ENCODE data around the gene ECT2L. TPM values are rescaled to one million over a fixed set of nuclear protein-coding genes. Genes with fewer than 3 reads are reported as not detected.

The ECT2L gene
- total RNA-seq, 2 donors from 2014 or later = not detected

DNA sequence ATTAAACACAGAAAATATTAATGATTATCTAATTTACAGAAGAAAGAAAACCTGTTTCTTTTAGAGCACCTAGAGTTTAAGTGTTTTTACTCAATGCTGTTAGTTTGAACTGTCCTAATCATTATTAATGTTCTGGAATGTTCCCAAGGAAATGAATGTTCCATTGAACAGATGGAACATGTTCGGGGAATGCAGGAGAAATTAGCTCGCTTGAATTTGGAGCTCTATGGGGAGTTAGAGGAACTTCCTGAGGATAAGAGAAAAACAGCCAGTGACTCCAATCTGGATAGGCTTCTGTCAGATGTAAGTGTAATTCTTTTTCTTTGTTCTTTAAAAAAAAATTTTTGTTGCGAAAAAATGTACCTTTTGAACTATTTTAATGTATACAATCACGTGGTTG lies 10.8 kb upstream of the ECT2L start:
- Mint-ChIP-seq H3K4me1 (ENCODE audit: low read depth in 2 of 2) (no peaks in the 10 kb centered on the region), H3K27ac (no peak overlapping the region), H3K36me3 (peaks cover 6% of the 10 kb centered on the region)

DNA sequence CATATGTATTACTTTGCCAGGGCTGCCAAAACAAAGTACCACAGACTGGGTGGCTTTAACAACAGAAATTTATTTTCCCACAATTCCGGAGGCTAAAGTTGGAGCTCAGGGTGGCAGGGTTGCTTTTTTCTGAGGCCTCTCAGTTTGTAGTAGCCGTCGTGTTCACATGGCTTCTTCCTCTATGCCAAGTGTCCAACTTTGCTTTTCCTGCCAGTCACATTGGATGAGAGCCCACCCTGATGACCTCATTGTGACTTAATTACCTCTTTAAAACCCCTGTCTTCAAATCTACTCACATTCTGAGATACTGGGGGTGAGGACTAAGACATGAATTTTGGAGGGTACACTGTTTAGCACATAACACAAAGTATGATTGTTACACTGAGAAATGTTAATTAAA lies 9.9 kb upstream of the ECT2L start:
- Mint-ChIP-seq H3K27me3 (no peaks in the 10 kb centered on the region), H3K27ac (no peak overlapping the region), H3K36me3 (peaks cover 10% of the 10 kb centered on the region), H3K9me3 (no peaks in the 10 kb centered on the region), H3K4me3 (no peak overlapping the region), H3K4me1 (ENCODE audit: low read depth in 2 of 2) (no peaks in the 10 kb centered on the region)
- no peak for ATAC-seq
- DNase-seq (ENCODE audit: low spot score) = no peak

More for the DNA sequence above, 10.8 kb upstream of the ECT2L start:
- ATAC-seq = no peak
- Mint-ChIP-seq H3K9me3 (no peaks in the 10 kb centered on the region), H3K4me3 (no peak overlapping the region), H3K27me3 (no peaks in the 10 kb centered on the region)
- no peak for DNase-seq (ENCODE audit: low spot score)

DNA sequence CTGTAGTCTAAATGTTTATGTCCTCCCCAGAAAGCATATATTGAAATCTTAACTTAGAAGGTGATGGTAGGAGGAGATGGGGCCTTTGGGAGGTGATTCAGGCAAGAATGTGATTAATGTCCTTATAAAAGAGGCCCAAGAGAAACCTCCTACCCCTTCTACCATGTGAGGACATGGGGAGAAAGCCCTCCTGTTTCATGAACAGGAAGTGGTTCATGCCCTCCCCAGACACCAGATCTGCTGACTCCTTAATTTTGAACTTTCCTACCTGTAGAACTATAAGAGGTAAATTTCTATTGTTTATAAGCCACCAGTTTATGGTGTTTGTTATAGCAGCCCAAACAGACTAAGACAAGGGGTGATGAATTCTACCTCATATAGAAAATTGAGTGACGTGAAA lies 8.7 kb upstream of the ECT2L start:
- H3K27ac Mint-ChIP-seq = no peak overlapping the region
- no peaks in the 10 kb centered on the region for H3K27me3 Mint-ChIP-seq
- no peak for ATAC-seq
- H3K4me1 Mint-ChIP-seq (ENCODE audit: low read depth in 2 of 2) = no peaks in the 10 kb centered on the region
- H3K4me3 Mint-ChIP-seq = no peak overlapping the region
- peaks cover 16% of the 10 kb centered on the region for H3K36me3 Mint-ChIP-seq
- no peak for DNase-seq (ENCODE audit: low spot score)
- no peaks in the 10 kb centered on the region for H3K9me3 Mint-ChIP-seq

DNA sequence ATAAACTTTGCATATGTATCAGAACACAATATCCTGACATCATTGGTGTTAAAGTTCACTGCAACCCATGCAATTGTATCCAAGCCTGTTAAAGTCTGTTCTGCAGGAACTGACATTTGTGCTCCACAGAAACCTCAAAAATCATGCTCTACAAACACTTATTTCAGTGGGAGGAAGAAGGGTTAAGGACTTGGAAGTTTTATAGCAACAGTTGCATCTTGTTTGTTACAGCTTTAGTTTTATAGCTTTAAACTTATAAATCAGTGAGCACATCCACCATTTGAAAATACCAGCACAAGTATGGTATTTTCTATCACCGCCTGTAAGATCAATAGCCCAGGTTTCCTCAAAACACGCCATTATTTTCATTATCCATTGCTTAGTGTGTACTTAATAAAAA lies 884 bp downstream of the ECT2L start:
- no peak overlapping the region for H3K27ac Mint-ChIP-seq
- no peak for DNase-seq (ENCODE audit: low spot score)
- no peaks in the 10 kb centered on the region for H3K9me3 Mint-ChIP-seq
- H3K4me3 Mint-ChIP-seq = no peak overlapping the region
- no peak for ATAC-seq
- no peaks in the 10 kb centered on the region for H3K4me1 Mint-ChIP-seq (ENCODE audit: low read depth in 2 of 2)
- peaks cover 1% of the 10 kb centered on the region for H3K36me3 Mint-ChIP-seq
- peaks cover 6 to 11% of the 10 kb centered on the region in 2 donors for H3K27me3 Mint-ChIP-seq

DNA sequence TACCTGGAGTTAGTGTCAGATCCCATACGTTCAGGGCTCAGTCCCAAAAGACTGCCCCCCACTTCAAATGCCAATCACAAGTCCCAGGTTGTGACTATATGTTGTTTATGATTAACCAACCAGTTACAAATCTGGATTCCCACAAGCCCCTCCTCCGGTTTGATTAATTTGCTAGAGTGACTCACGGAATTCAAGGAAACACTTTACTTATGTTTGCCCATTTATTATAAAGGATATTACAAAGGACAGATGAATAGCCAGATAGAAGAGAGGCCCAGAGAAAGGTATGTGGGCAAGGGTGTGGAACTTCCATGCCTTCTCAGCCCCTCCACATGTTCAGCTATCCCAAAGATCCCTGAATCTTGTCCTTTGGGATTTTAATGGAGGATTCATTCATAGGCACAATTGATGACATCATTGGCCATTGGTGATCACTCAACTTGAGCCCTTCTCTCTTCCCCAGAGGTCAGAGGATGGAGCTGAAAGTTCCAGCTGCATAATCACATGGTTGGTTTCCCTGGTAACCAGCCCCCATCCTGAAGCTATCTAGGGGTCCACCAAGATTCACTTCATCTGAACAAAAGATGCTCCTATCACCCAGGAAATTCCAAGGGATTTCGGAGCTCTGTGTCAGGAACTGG lies 2.0 kb downstream of the ECT2L start:
- Mint-ChIP-seq H3K27ac (no peak overlapping the region), H3K4me3 (no peak overlapping the region), H3K36me3 (no peaks in the 10 kb centered on the region), H3K4me1 (ENCODE audit: low read depth in 2 of 2) (no peaks in the 10 kb centered on the region), H3K9me3 (no peaks in the 10 kb centered on the region), H3K27me3 (peaks cover 6 to 11% of the 10 kb centered on the region in 2 donors)
- DNase-seq (ENCODE audit: low spot score) (no peak), ATAC-seq (no peak)

DNA sequence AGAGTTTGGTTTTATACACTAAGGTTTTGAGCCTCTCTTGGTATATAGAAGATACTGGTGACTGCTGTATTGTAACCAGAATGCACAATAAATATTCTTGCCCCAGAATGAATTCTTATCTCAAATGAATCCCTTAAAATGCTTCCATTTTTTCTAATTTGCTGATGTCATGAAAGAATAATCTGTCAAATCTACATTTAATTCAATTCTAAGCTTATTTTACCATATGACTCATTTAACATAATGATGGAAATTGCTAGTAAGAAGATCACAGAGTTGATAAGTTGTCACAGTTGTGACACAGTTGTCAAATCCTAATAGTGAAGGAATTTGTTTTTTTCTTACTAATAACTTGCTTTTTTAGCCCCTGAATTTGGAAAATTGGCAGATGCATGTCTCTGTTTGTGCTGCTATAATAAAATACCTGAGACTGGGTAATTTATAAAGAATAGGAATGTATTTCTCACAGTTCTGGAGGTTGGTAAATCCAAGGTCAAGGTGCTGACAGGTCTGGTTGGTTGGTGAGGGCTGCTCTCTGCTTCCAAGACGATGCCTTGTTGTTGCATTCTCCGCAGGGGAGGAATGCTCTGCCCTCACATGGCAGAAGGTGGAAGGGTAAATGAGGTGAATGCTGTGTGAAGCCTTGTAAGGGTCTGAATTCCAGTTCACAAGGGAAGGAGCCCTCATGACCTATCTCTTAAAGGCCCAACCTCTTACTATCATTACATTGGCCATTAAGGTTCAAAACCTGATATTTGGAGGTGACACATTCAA lies 4.7 kb downstream of the ECT2L start:
- no peak for ATAC-seq
- Mint-ChIP-seq H3K27ac (no peak overlapping the region), H3K36me3 (no peaks in the 10 kb centered on the region)

DNA sequence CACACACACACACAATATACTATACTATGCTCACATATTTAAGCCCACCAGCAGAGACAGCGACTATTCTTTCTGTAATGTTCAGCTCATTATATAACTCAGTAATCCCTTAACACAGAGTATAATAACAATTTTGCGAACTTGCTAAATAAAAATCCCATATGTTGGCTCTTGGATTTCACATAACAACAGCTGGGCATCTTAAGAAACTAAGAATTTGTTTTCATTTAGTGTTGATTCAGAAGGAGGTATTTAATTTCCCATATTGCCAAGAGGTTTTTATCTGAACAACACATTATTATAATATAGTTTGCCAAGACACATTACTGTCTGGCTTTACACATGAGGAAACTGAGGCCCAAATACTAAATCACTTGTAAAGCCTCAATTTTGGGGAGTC lies 7.4 kb downstream of the ECT2L start:
- peaks cover 10 to 13% of the 10 kb centered on the region in 2 donors for H3K27me3 Mint-ChIP-seq
- no peak overlapping the region for H3K27ac Mint-ChIP-seq
- H3K9me3 Mint-ChIP-seq = no peaks in the 10 kb centered on the region
- H3K4me1 Mint-ChIP-seq (ENCODE audit: low read depth in 2 of 2) = no peaks in the 10 kb centered on the region
- DNase-seq (ENCODE audit: low spot score) (no peak), ATAC-seq (no peak)
- no peak overlapping the region for H3K4me3 Mint-ChIP-seq
- H3K36me3 Mint-ChIP-seq = no peaks in the 10 kb centered on the region

More for the DNA sequence above, 4.7 kb downstream of the ECT2L start:
- no peak overlapping the region for H3K4me3 Mint-ChIP-seq
- H3K9me3 Mint-ChIP-seq = no peaks in the 10 kb centered on the region
- peaks cover 15 to 22% of the 10 kb centered on the region in 2 donors for H3K27me3 Mint-ChIP-seq
- no peaks in the 10 kb centered on the region for H3K4me1 Mint-ChIP-seq (ENCODE audit: low read depth in 2 of 2)
- no peak for DNase-seq (ENCODE audit: low spot score)

DNA sequence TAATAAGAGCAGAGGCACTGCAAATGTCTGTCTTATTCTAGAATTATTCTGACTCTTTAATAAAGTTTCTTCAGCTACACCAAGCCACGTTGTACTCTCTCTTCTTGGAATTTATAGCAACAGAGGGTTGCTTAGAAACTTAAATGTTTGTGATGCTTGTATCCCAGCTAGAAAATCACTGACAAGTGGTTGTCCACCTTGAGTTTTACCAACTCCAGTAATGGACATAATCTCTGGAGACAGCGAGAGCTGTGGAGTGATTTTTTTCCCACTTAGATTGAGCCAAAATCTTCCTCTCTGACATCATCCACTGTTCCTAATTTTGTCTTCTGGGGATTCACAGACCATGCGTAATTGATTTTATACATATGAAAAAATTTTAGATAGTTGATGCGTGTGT lies 8.0 kb downstream of the ECT2L start:
- Mint-ChIP-seq H3K4me1 (ENCODE audit: low read depth in 2 of 2) (no peaks in the 10 kb centered on the region), H3K36me3 (no peaks in the 10 kb centered on the region), H3K27ac (no peak overlapping the region), H3K4me3 (no peak overlapping the region), H3K9me3 (no peaks in the 10 kb centered on the region), H3K27me3 (peaks cover 10 to 13% of the 10 kb centered on the region in 2 donors)
- ATAC-seq (no peak), DNase-seq (ENCODE audit: low spot score) (no peak)

DNA sequence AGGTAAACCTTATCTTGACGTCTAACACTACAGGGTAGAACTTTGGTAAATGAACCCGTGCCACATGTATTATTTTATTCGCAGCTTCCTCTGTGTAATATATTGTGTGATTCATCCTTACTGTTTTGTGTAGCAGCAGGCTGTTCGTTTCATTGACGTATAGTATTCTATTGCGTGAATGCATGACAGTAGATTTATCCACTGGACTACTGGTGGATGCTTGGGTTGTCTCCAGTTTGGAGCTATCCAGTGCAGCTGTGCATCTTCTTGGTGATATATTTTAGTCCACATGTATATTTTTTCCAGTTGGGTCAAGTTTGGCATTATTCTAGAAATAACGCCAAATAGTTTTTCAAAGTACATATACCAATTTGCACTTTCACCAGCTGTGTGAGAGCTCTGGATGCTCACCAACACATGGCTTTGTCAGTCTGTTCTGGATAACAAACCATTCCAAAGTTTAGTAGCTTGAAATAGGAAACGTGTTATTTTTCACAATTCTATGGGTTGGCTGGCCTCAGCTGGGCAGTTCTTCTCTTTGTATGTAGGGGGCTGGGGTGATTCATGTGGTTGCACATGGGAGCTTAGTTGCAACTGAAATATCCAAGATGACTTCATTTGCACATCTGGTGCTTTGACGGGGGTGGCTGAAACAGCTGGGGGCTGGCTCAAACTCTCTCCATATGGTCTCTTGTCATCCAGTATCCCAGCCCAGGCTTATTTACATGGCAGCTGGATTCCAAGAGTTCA lies 9.3 kb downstream of the ECT2L start:
- no peak for DNase-seq (ENCODE audit: low spot score)
- H3K4me1 Mint-ChIP-seq (ENCODE audit: low read depth in 2 of 2) = no peaks in the 10 kb centered on the region

DNA sequence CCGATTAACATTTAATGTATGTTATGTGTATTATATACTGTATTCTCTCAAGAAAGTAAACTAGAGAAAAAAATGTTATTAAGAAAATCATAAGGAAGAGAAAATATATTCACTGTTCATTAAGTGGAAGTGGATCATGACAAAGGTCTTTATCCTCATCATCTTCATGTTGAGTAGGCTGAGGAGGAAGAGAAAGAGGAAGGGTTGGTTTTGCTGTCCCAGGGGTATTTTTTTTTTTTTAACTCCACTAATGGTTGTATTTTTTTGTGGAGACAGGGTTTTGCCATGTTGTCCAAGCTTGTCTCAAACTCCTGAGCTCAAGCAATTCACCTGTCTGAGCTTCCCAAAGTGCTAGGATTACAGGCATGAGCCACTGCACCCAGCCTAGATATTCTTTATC lies 11.0 kb downstream of the ECT2L start:
- Mint-ChIP-seq H3K36me3 (no peaks in the 10 kb centered on the region), H3K27ac (no peak overlapping the region), H3K9me3 (no peaks in the 10 kb centered on the region), H3K27me3 (peaks cover 12 to 13% of the 10 kb centered on the region in 2 donors), H3K4me1 (ENCODE audit: low read depth in 2 of 2) (no peaks in the 10 kb centered on the region), H3K4me3 (no peak overlapping the region)
- DNase-seq (ENCODE audit: low spot score) = no peak
- no peak for ATAC-seq

More for the DNA sequence above, 9.3 kb downstream of the ECT2L start:
- ATAC-seq = no peak
- no peaks in the 10 kb centered on the region for H3K36me3 Mint-ChIP-seq
- H3K4me3 Mint-ChIP-seq = no peak overlapping the region
- no peaks in the 10 kb centered on the region for H3K9me3 Mint-ChIP-seq
- no peak overlapping the region for H3K27ac Mint-ChIP-seq
- peaks cover 10 to 13% of the 10 kb centered on the region in 2 donors for H3K27me3 Mint-ChIP-seq

DNA sequence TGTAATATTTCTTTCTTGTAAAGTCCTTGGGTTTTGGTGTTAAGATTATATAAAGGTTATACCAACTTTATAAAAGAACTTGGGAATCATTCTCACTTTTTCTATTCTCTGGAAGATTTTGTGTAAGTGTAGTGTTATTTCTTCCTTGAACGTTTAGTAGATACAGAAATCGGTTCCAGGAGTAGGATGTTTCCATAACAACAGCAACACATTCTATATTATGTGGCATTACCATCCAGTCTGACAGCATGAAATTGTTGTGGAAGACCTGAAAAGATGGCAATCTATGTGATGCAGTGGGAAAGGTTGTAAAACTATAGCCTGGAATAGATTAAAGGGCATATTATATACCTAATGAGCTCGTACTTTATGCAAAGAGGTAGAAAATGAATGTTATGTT lies 13.8 kb downstream of the ECT2L start:
- ATAC-seq (no peak), DNase-seq (ENCODE audit: low spot score) (no peak)
- no peak overlapping the region for H3K4me3 Mint-ChIP-seq
- no peaks in the 10 kb centered on the region for H3K36me3 Mint-ChIP-seq
- no peak overlapping the region for H3K27ac Mint-ChIP-seq
- H3K9me3 Mint-ChIP-seq = no peaks in the 10 kb centered on the region
- H3K27me3 Mint-ChIP-seq = peaks cover 10 to 11% of the 10 kb centered on the region in 2 donors
- H3K4me1 Mint-ChIP-seq (ENCODE audit: low read depth in 2 of 2) = no peaks in the 10 kb centered on the region

DNA sequence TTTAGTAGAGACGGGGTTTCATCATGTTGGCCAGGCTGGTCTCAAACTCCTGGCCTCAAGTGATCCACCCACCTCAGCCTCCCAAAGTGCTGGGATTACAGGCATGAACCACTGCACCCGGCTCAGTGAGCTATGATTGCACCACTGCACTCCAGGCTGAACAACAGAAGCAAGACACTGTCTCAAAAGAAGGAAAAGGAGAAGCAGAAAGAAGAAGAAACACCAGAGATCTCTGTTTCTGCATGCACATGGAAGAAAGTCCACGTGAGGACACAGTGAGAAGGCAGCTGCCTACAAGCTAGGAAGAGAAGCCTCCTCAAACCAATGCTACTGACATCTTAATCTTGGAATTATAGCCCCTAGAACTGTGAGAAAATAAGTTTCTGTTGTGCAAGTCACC lies 16.0 kb downstream of the ECT2L start:
- no peaks in the 10 kb centered on the region for H3K4me1 Mint-ChIP-seq (ENCODE audit: low read depth in 2 of 2)

DNA sequence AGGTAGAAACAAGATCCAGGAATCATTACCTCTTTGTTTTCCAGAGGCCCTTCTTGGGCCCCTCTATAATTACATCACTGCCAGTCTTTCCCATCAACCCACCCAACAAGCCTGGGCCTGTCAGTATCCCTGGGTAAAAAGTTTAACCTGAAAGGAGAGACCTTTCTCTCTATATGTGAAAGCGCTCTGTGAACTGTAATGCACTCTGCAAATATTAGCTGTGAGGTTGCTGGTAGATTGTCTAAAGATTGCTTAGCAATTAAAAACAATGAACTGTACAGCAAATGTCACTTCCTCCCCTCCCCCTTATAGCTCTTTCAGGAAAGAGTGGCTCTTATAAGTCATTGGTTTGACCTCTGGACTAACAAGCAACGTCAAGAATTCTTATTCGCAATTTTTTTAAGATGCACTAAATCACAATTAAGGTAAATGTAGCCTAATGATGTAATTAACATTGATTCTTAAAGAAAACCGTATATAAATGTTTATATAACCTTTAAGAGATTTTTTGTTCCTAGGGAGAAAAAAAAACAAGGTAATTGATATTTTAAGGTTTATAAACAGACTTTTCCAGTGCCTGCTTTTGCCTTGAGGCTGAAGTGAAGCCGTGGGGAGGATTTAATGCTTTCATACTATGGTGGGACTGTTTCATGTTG lies 18.4 kb downstream of the ECT2L start:
- DNase-seq (ENCODE audit: low spot score) = no peak
- Mint-ChIP-seq H3K27me3 (peaks cover 0 to 9% of the 10 kb centered on the region in 2 donors), H3K27ac (no peak overlapping the region), H3K4me1 (ENCODE audit: low read depth in 2 of 2) (peaks cover 0 to 9% of the 10 kb centered on the region in 2 donors), H3K4me3 (no peak overlapping the region), H3K36me3 (no peaks in the 10 kb centered on the region), H3K9me3 (no peaks in the 10 kb centered on the region)
- no peak for ATAC-seq

More for the DNA sequence above, 16.0 kb downstream of the ECT2L start:
- peaks cover 0 to 4% of the 10 kb centered on the region in 2 donors for H3K27me3 Mint-ChIP-seq
- DNase-seq (ENCODE audit: low spot score) (no peak), ATAC-seq (no peak)
- H3K4me3 Mint-ChIP-seq = no peak overlapping the region
- H3K9me3 Mint-ChIP-seq = no peaks in the 10 kb centered on the region
- no peaks in the 10 kb centered on the region for H3K36me3 Mint-ChIP-seq
- no peak overlapping the region for H3K27ac Mint-ChIP-seq
